ENCODE data around the gene TBC1D14. TPM values are rescaled to one million over a fixed set of nuclear protein-coding genes. Genes with fewer than 3 reads are reported as not detected.

Gene TBC1D14
- total and polyA plus RNA-seq, 2 of the 8 experiments (the other 6 are each of a cell fraction or from before 2014, with no cell fraction given), result 45.6 to 48.2 TPM

DNA sequence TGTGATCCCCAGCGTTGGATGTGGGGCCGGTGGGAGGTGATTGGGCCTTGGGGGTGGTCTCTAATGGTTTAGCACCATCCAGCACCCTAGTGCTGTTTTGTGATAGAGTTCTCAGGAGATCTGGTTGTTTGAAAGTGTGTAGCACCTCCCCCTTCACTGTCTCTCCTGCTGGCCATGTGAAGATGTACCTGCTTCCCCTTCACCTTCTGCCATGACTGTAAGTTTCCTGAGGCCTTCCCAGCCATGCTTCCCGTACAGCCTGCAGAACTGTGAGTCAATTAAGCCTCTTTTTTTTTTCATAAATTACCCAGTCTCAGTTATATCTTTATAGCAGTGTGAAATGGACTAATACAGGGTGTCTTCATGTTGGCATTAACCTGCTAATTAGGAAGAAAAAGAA, 19.3 kb upstream of the TBC1D14 start:
- Histone ChIP-seq H2AK5ac (ENCODE audit: low read depth, low read length) (no peak overlapping the region), H3K4me1 (replicated peaks in 1 of 4; ENCODE audit: control insufficient read depth in 3 of 4, insufficient read depth in 4 of 4, low read length in 3 of 4) (no peaks in the 10 kb centered on the region; a peak in 1 of 7 replicates), H3K9ac (replicated peaks in 1 of 4; ENCODE audit: extremely low read depth in 1 of 4, low read depth in 3 of 4, low read length in 3 of 4) (no peak overlapping the region; a peak in 1 of 7 replicates), H3K4ac (replicated peaks; ENCODE audit: insufficient read length, low read depth, low read length) (no peak overlapping the region), H3K23me2 (ENCODE audit: low read depth, low read length) (no peaks in the 10 kb centered on the region), H2BK20ac (ENCODE audit: low read length) (no peak overlapping the region), H4K91ac (replicated peaks; ENCODE audit: insufficient read length, low read length) (no peak overlapping the region), H3K79me2 (ENCODE audit: control insufficient read depth in 1 of 2, insufficient read depth in 2 of 2, low read length in 2 of 2) (no peaks in the 10 kb centered on the region), H3K27me3 (replicated peaks in 1 of 4; ENCODE audit: control insufficient read depth in 3 of 4, extremely low read depth in 1 of 4, insufficient read depth in 3 of 4, low read length in 3 of 4) (no peaks in the 10 kb centered on the region), H2AFZ (ENCODE audit: low read length) (no peak overlapping the region), H4K5ac (ENCODE audit: insufficient read length, low read depth, low read length) (no peak overlapping the region), H3K79me1 (ENCODE audit: low read depth, low read length) (no peaks in the 10 kb centered on the region), H2BK120ac (replicated peaks; ENCODE audit: low read depth, low read length) (no peak overlapping the region), H3K4me2 (ENCODE audit: insufficient read depth in 1 of 2, low read depth in 2 of 2, low read length in 2 of 2) (no peak overlapping the region), H4K8ac (ENCODE audit: extremely low read depth, insufficient read depth, low read length) (no peak overlapping the region), H2BK15ac (ENCODE audit: low read length) (no peak overlapping the region), H3K27ac (ENCODE audit: low read depth, low read length) (no peak overlapping the region), H3K36me3 (ENCODE audit: control insufficient read depth in 2 of 4, insufficient read depth in 4 of 4, low read length in 3 of 4) (no peaks in the 10 kb centered on the region), H3K56ac (replicated peaks; ENCODE audit: insufficient read length, low read depth, low read length) (no peak overlapping the region), H2BK12ac (ENCODE audit: low read depth, low read length) (no peak overlapping the region), H2BK5ac (ENCODE audit: low read depth, low read length) (no peak overlapping the region), H3K23ac (ENCODE audit: insufficient read length) (no peak overlapping the region), H3K14ac (ENCODE audit: insufficient read length) (no peak overlapping the region), H3K9me3 (ENCODE audit: insufficient read depth in 2 of 2, low read depth in 1 of 2, low read length in 1 of 2) (no peaks in the 10 kb centered on the region), H3K4me3 (ENCODE audit: extremely low read depth in 1 of 4, insufficient read depth in 2 of 4, low read depth in 3 of 4, low read length in 4 of 4) (no peak overlapping the region), H3K18ac (ENCODE audit: extremely low read depth, low read length) (no peak overlapping the region), H4K20me1 (replicated peaks in 1 of 2; ENCODE audit: control insufficient read depth in 1 of 2, insufficient read depth in 2 of 2, low read length in 2 of 2) (no peaks in the 10 kb centered on the region)
- WGBS, 2 experiments (ENCODE audit: extremely low coverage in 1 of 2, insufficient coverage in 1 of 2, insufficient read length in 1 of 2, insufficient replicate concordance in 2 of 2, low coverage in 1 of 2, low lambda C conversion rate in 2 of 2, missing lambda C conversion rate in 1 of 2), result 94% methylated on average over 3 of the region's 3 CpGs; no CpG with 5 or more reads in 1 of the 2 experiments
- no peak for FAIRE-seq
- ChIA-PET POLR2A (ENCODE audit: partially characterized antibody) (no interaction called here), CTCF (ENCODE audit: partially characterized antibody) (no interaction called here)
- no peak for DNase-seq (ENCODE audit: low read depth in 1 of 2, low spot score in 2 of 2)
- no peak for TF ChIP-seq HDAC2 (IDR thresholded peaks at IDR 0.05; ENCODE audit: borderline replicate concordance in 1 of 2, low read depth in 2 of 2, low read length in 2 of 2)
- TF ChIP-seq SIX5 (IDR thresholded peaks at IDR 0.05; ENCODE audit: low read depth, low read length), result no peak
- TF ChIP-seq RXRA (IDR thresholded peaks at IDR 0.05; ENCODE audit: insufficient read depth, low read depth, low read length), result no peak
- no peak for TF ChIP-seq EGR1 (IDR thresholded peaks at IDR 0.05; ENCODE audit: borderline replicate concordance, low read depth, low read length)
- TF ChIP-seq BRCA1 (IDR thresholded peaks at IDR 0.05; ENCODE audit: low read depth, low read length), result no peak
- no peak for TF ChIP-seq RAD21 (IDR thresholded peaks at IDR 0.05 in 1 of 2, conservative IDR thresholded peaks at IDR 0.05 in 1 of 2; ENCODE audit: low read depth in 2 of 2, low read length in 2 of 2)
- TF ChIP-seq TBP (IDR thresholded peaks at IDR 0.05; ENCODE audit: low read depth, low read length), result no peak
- no peak for TF ChIP-seq SP2 (IDR thresholded peaks at IDR 0.05; ENCODE audit: low read length)
- TF ChIP-seq TAF1 (IDR thresholded peaks at IDR 0.05; ENCODE audit: low read depth, low read length), result no peak
- TF ChIP-seq CHD2 (IDR thresholded peaks at IDR 0.05; ENCODE audit: low read length), result no peak
- TF ChIP-seq ASH2L (IDR thresholded peaks at IDR 0.05; ENCODE audit: low read length), result no peak
- no peak for TF ChIP-seq EZH2 (IDR thresholded peaks at IDR 0.05; ENCODE audit: low read depth, low read length, severe bottlenecking)
- TF ChIP-seq NRF1 (IDR thresholded peaks at IDR 0.05; ENCODE audit: low read depth, low read length), result no peak
- TF ChIP-seq RNF2 (IDR thresholded peaks at IDR 0.05; ENCODE audit: borderline replicate concordance, low read depth, low read length, missing control alignments, poor library complexity, severe bottlenecking), result no peak
- TF ChIP-seq NANOG (IDR thresholded peaks at IDR 0.05; ENCODE audit: insufficient read depth, low read depth, low read length, poor library complexity, severe bottlenecking), result no peak
